Mesendoderm (in vitro differentiated cells): ENCODE results near the gene USP22.
"Not testable (repeated sequence)": the region's sequence is repeated elsewhere in the genome, so short reads cannot be mapped to it uniquely, and the experiment has no call there.

Experiments used
- DNase-seq: peaks from one replicate; pipeline ENCODE4 v3.0.0; 2013
- H2AK5ac ChIP-seq: 2 replicates; pipeline ENCODE4 v1.6.1; 2013; ENCODE audit warnings: low read length, inconsistent platforms
- H2BK120ac ChIP-seq: 2 replicates; pipeline ENCODE4 v1.6.1; 2013; ENCODE audit warnings: low read depth, mild to moderate bottlenecking, low read length, moderate library complexity, mixed read lengths
- H2BK15ac ChIP-seq: replicated peaks from 2 replicates; pipeline ENCODE4 v1.6.1; 2013; ENCODE audit warnings: low read depth, mild to moderate bottlenecking, moderate library complexity
- H2BK5ac ChIP-seq: 2 replicates; pipeline ENCODE4 v1.6.1; 2013; ENCODE audit warnings: low read length, inconsistent platforms
- H3K18ac ChIP-seq: 2 replicates; pipeline ENCODE4 v1.6.1; 2013; ENCODE audit warnings: mild to moderate bottlenecking, low read length, mixed read lengths
- H3K23ac ChIP-seq: one replicate; pipeline ENCODE4 v1.6.1; 2013; ENCODE audit warnings: low read length
- H3K27ac ChIP-seq: 2 replicates; pipeline ENCODE4 v1.5.1; 2013; ENCODE audit warnings: low read depth, mild to moderate bottlenecking, inconsistent platforms, low read length, moderate library complexity
- H3K27me3 ChIP-seq: 2 replicates; pipeline ENCODE4 v1.6.1; 2013; ENCODE audit warnings: low read length, control low read depth, mild to moderate bottlenecking, inconsistent platforms; ENCODE audit not compliant: insufficient read depth, poor library complexity
- H3K36me3 ChIP-seq: 2 replicates; pipeline ENCODE4 v1.6.1; 2013; ENCODE audit warnings: low read length, inconsistent platforms; ENCODE audit not compliant: control insufficient read depth, insufficient read depth
- H3K4ac ChIP-seq: one replicate; pipeline ENCODE4 v1.6.1; 2013; ENCODE audit warnings: low read depth, mild to moderate bottlenecking, low read length, moderate library complexity
- H3K4me1 ChIP-seq: 2 replicates; pipeline ENCODE4 v1.6.1; 2013; ENCODE audit warnings: low read depth, low read length, inconsistent platforms; ENCODE audit not compliant: control insufficient read depth
- H3K4me2 ChIP-seq: 2 replicates; pipeline ENCODE4 v1.6.1; 2013; ENCODE audit warnings: low read length
- H3K4me3 ChIP-seq: 2 replicates; pipeline ENCODE4 v1.5.1; 2013; ENCODE audit warnings: mild to moderate bottlenecking, low read length
- H3K56ac ChIP-seq: one replicate; pipeline ENCODE4 v1.6.1; 2013; ENCODE audit warnings: low read length
- H3K79me1 ChIP-seq: 2 replicates; pipeline ENCODE4 v1.6.1; 2013; ENCODE audit warnings: low read length, inconsistent platforms
- H3K79me2 ChIP-seq: 2 replicates; pipeline ENCODE4 v1.6.1; 2013; ENCODE audit warnings: mild to moderate bottlenecking, low read length; ENCODE audit not compliant: control insufficient read depth, insufficient read depth
- H3K9ac ChIP-seq: 2 replicates; pipeline ENCODE4 v1.6.1; 2013; ENCODE audit warnings: low read length, inconsistent platforms
- H4K5ac ChIP-seq: one replicate; pipeline ENCODE4 v1.6.1; 2013; ENCODE audit warnings: low read length
- H4K8ac ChIP-seq: one replicate; pipeline ENCODE4 v1.6.1; 2013; ENCODE audit warnings: low read depth, mild to moderate bottlenecking, control low read depth, low read length, moderate library complexity
- WGBS: extraction: QIAGEN DNeasy Blood & Tissue Kit; methylation state at CpG from one replicate; pipeline ENCODE4 v1.1.7; 2013; ENCODE audit warnings: low lambda C conversion rate, missing lambda C conversion rate; ENCODE audit not compliant: insufficient coverage; ENCODE audit errors: extremely low coverage; 5-methylcytosine and 5-hydroxymethylcytosine counted together

Gene USP22

GRCh38 chr17:20982589-20983358 is 60.0 kb downstream of the USP22 start:
- H3K79me1 ChIP-seq, result no peaks in the 10 kb centered on the region
- no peaks in the 10 kb centered on the region for H3K36me3 ChIP-seq
- H2BK120ac ChIP-seq, result no peak overlapping the region
- no CpG with 5 or more reads among the region's 17 CpGs for WGBS
- no peaks in the 10 kb centered on the region for H3K79me2 ChIP-seq
- no peak overlapping the region for H2BK15ac ChIP-seq
- H3K18ac ChIP-seq, result no peak overlapping the region
- H2BK5ac ChIP-seq, result no peak overlapping the region
- no peak overlapping the region for H4K5ac ChIP-seq
- no peak overlapping the region for H4K8ac ChIP-seq
- no peak overlapping the region for H3K56ac ChIP-seq
- H3K4me1 ChIP-seq, result no peaks in the 10 kb centered on the region
- H3K27ac ChIP-seq, result no peak overlapping the region
- H3K9ac ChIP-seq, result no peak overlapping the region
- no peak for DNase-seq
- no peak overlapping the region for H3K4ac ChIP-seq
- no peaks in the 10 kb centered on the region for H3K27me3 ChIP-seq
- H3K4me2 ChIP-seq, result no peak overlapping the region
- no peak overlapping the region for H3K4me3 ChIP-seq
- H2AK5ac ChIP-seq, result no peak overlapping the region
- H3K23ac ChIP-seq, result no peak overlapping the region

- H2BK5ac ChIP-seq, result no peak overlapping the region
- no peak overlapping the region for H3K4me3 ChIP-seq
- DNase-seq, result no peak
- no peaks in the 10 kb centered on the region for H3K4me1 ChIP-seq
- no peak overlapping the region for H3K23ac ChIP-seq
- no peak overlapping the region for H2BK120ac ChIP-seq
- no peak overlapping the region for H3K27ac ChIP-seq
- no peak overlapping the region for H3K18ac ChIP-seq
- H3K79me1 ChIP-seq, result no peaks in the 10 kb centered on the region
- WGBS, result no CpG with 5 or more reads among the region's 14 CpGs
- no peak overlapping the region for H4K8ac ChIP-seq
- no peak overlapping the region for H3K4ac ChIP-seq
- no peak overlapping the region for H3K4me2 ChIP-seq
- no peak overlapping the region for H3K56ac ChIP-seq
- no peak overlapping the region for H3K9ac ChIP-seq
- no peaks in the 10 kb centered on the region for H3K36me3 ChIP-seq
- no peak overlapping the region for H2BK15ac ChIP-seq
- no peaks in the 10 kb centered on the region for H3K27me3 ChIP-seq
- H3K79me2 ChIP-seq, result no peaks in the 10 kb centered on the region
- H2AK5ac ChIP-seq, result no peak overlapping the region
- H4K5ac ChIP-seq, result no peak overlapping the region
Measured at GRCh38 chr17:20981046-20981920, 61.5 kb downstream of the USP22 start.

DNA sequence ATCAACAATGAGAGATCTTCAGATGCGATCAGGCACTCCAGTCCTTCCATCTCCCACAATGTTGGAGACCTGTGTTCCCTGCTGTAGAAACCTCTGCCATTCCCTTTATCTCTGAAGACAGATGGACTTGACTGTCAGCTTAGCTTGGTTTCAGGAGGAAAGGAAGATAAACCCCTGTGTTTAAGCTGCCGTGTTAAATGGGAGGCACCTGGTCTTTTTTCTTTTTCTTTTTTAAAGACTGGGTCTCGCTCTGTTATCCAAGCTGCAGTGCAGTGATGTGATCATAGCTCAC is 63.1 kb downstream of the USP22 start:
- DNase-seq, result no peak
- Histone ChIP-seq H3K4me2 (no peak overlapping the region), H4K5ac (no peak overlapping the region), H2BK15ac (no peak overlapping the region), H2BK5ac (no peak overlapping the region), H3K18ac (no peak overlapping the region), H3K36me3 (no peaks in the 10 kb centered on the region), H3K4me3 (no peak overlapping the region), H3K9ac (no peak overlapping the region), H3K4ac (no peak overlapping the region), H3K79me2 (no peaks in the 10 kb centered on the region), H2BK120ac (no peak overlapping the region), H2AK5ac (no peak overlapping the region), H3K27me3 (no peaks in the 10 kb centered on the region), H3K79me1 (no peaks in the 10 kb centered on the region), H3K23ac (no peak overlapping the region), H3K4me1 (no peaks in the 10 kb centered on the region), H3K56ac (no peak overlapping the region), H3K27ac (no peak overlapping the region), H4K8ac (no peak overlapping the region)
- WGBS, result no CpG with 5 or more reads among the region's 3 CpGs

- H3K27ac ChIP-seq, H3K79me2 ChIP-seq, H2AK5ac ChIP-seq, H3K4me3 ChIP-seq, H3K9ac ChIP-seq, H3K4ac ChIP-seq, H2BK5ac ChIP-seq, H2BK15ac ChIP-seq, H3K4me1 ChIP-seq, H3K79me1 ChIP-seq, H3K36me3 ChIP-seq, H4K5ac ChIP-seq, H3K27me3 ChIP-seq, H3K56ac ChIP-seq, H3K18ac ChIP-seq, H3K23ac ChIP-seq, H3K4me2 ChIP-seq, H4K8ac ChIP-seq, DNase-seq, H2BK120ac ChIP-seq: not testable (repeated sequence)
- no CpG with 5 or more reads among the region's 9 CpGs for WGBS
Measured at GRCh38 chr17:20979007-20979791, 63.6 kb downstream of the USP22 start.

GRCh38 chr17:20977609-20978253 is 65.1 kb downstream of the USP22 start:
- not testable (repeated sequence) for H3K27ac ChIP-seq, H3K56ac ChIP-seq, H2BK15ac ChIP-seq, H4K5ac ChIP-seq, H3K4ac ChIP-seq, H3K36me3 ChIP-seq, H4K8ac ChIP-seq, H2BK5ac ChIP-seq, H3K27me3 ChIP-seq, H3K23ac ChIP-seq, H3K79me1 ChIP-seq, DNase-seq, H3K4me1 ChIP-seq, H3K4me3 ChIP-seq, H3K18ac ChIP-seq, H2AK5ac ChIP-seq, H2BK120ac ChIP-seq, H3K79me2 ChIP-seq, H3K9ac ChIP-seq, H3K4me2 ChIP-seq
- no CpG with 5 or more reads among the region's 13 CpGs for WGBS
